ENCODE measurements around the gene IFT27. TPM values are rescaled to one million over a fixed set of nuclear protein-coding genes. Genes with fewer than 3 reads are reported as not detected.

The IFT27 gene
- total RNA-seq, 1 experiment from 2014 or later = 23.2 TPM

GRCh38 chr22:36764641-36765040 is 11.3 kb downstream of the IFT27 start (continued):
- TF ChIP-seq ZNF274 (IDR thresholded peaks at IDR 0.05; ENCODE audit: low read depth, low read length) = no peak
- no peak for TF ChIP-seq EGR1 (IDR thresholded peaks at IDR 0.05; ENCODE audit: low read depth)
- no peak for TF ChIP-seq RAD21 (IDR thresholded peaks at IDR 0.05; ENCODE audit: low read depth)
- no peak for TF ChIP-seq EZH2 (IDR thresholded peaks at IDR 0.05)
- TF ChIP-seq FOSL1 (IDR thresholded peaks at IDR 0.05; ENCODE audit: low read depth) = no peak
- TF ChIP-seq SIN3A (IDR thresholded peaks at IDR 0.05; ENCODE audit: low read depth) = no peak
- TF ChIP-seq ELF1 (IDR thresholded peaks at IDR 0.05; ENCODE audit: borderline replicate concordance, low read depth) = no peak

DNA sequence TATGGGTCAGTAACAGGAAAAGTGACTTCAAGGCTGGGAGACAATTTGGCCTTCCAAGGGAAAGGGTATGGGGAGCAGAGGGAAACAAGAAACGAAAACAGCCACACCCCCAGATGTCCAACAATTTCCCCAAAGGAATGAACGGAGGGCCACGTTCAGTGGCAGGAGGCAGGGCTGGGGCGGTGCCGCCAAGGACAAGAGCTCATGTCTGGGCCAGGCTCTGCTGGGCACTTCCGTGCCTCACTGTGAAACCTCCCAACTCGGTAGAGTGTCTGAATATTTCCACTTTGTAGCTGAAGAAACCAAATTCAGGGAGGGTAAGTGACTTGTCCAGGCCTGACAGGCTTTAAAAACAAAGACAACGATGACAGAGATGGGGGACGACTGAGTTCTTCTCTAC is 11.9 kb downstream of the IFT27 start:
- BruUV-seq (replicated peaks) = no TSS peak
- Histone ChIP-seq H3K9ac (ENCODE audit: low read length) (no peak overlapping the region), H3K27ac (ENCODE audit: low read depth, low read length) (no peak overlapping the region), H3K79me2 (ENCODE audit: insufficient read depth, low read length) (no peaks in the 10 kb centered on the region), H3K27me3 (ENCODE audit: insufficient read depth, low read length) (no peaks in the 10 kb centered on the region), H3K4me3 (replicated peaks in 1 of 2; ENCODE audit: low read depth in 1 of 2, low read length in 2 of 2) (no peak overlapping the region), H3K9me3 (ENCODE audit: control insufficient read depth in 1 of 2, insufficient read depth in 1 of 2, low read depth in 1 of 2, low read length in 2 of 2) (no peaks in the 10 kb centered on the region), H3K9me2 (ENCODE audit: insufficient read depth) (no peaks in the 10 kb centered on the region), H2AFZ (ENCODE audit: low read depth, low read length, poor library complexity, severe bottlenecking) (no peak overlapping the region), H4K20me1 (ENCODE audit: insufficient read depth) (no peaks in the 10 kb centered on the region), H3K36me3 (ENCODE audit: control insufficient read depth in 1 of 2, insufficient read depth in 2 of 2, low read length in 2 of 2) (no peaks in the 10 kb centered on the region; a peak in 1 of 4 replicates), H3K4me2 (ENCODE audit: low read length) (no peak overlapping the region), H3K4me1 (ENCODE audit: control insufficient read depth in 1 of 2, insufficient read depth in 2 of 2, low read length in 2 of 2) (peaks cover 0 to 7% of the 10 kb centered on the region in 2 experiments; a peak in 1 of 4 replicates)
- ATAC-seq = no peak
- ChIA-PET CTCF (interaction anchor here (0.9 to 1.0 kb wide), 2 partner anchors 9 to 11 kb away, joined by 3 to 4 read pairs; no protein-coding TSS in a partner anchor), RAD21 (ENCODE audit: low non-redundant PET in 1 of 2, low total read pairs in 2 of 2, uncharacterized antibody in 2 of 2, unreplicated experiment in 2 of 2) (no interaction called here), POLR2A (no interaction called here)
- no peak for DNase-seq (ENCODE audit: low read depth, low spot score)
- TF ChIP-seq JUND (IDR thresholded peaks at IDR 0.05) (no peak), EZH2phosphoT487 (IDR thresholded peaks at IDR 0.05; ENCODE audit: borderline replicate concordance) (no peak), CEBPB (IDR thresholded peaks at IDR 0.05; ENCODE audit: low read depth) (no peak), CBX3 (IDR thresholded peaks at IDR 0.05; ENCODE audit: low read depth) (no peak), ATF3 (IDR thresholded peaks at IDR 0.05) (no peak), ELF1 (IDR thresholded peaks at IDR 0.05; ENCODE audit: borderline replicate concordance, low read depth) (no peak), ZFX (IDR thresholded peaks at IDR 0.05) (no peak), CTCF (IDR thresholded peaks at IDR 0.05 in 2 of 3, conservative IDR thresholded peaks at IDR 0.05 in 1 of 3; ENCODE audit: borderline replicate concordance in 1 of 3, insufficient read depth in 1 of 3, low read depth in 2 of 3, low read length in 2 of 3) (no peak), EZH2 (IDR thresholded peaks at IDR 0.05) (no peak), FOSL1 (IDR thresholded peaks at IDR 0.05; ENCODE audit: low read depth) (no peak), EGR1 (IDR thresholded peaks at IDR 0.05; ENCODE audit: low read depth) (no peak)
- TF ChIP-seq, protein P1, sequence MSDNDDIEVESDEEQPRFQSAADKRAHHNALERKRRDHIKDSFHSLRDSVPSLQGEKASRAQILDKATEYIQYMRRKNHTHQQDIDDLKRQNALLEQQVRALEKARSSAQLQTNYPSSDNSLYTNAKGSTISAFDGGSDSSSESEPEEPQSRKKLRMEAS (IDR thresholded peaks at IDR 0.05) = no peak
- intact Hi-C loops (cut with micrococcal nuclease) = no loop called here

All from HCT116 (cell line).